IPS-18c (cell line): ENCODE data around the gene CACNA2D3.

Source experiments
- H3K4me3 ChIP-seq: 2 replicates; pipeline ENCODE4 v1.7.0; 2013; ENCODE audit warnings: low read depth, mild to moderate bottlenecking, low read length, moderate library complexity; ENCODE audit not compliant: insufficient read depth
- H3K9me3 ChIP-seq: one replicate; pipeline ENCODE4 v1.6.1; 2013; ENCODE audit warnings: mild to moderate bottlenecking, low read length, moderate library complexity; ENCODE audit not compliant: control insufficient read depth, insufficient read depth

The CACNA2D3 gene

DNA sequence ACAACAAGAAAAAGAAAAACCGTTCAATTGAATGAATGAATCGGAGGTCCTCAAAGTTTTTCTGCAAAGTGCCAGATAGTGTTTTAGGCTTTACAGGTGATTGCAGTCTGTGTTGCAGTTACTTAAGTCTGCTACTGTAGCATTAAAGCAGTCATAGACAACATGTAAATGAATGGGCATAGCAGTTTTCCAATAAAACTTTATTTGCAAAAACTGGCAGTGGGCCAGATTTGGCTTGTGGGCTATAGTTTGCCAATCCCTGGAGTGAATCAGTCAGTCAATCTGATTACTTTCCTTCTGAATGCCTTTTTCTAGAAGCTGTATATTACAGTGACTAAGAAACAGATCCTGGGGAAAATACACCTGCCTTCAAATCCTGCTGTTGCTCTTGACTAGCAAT is 562.9 kb downstream of the CACNA2D3 start:
- Histone ChIP-seq H3K4me3 (no peak overlapping the region), H3K9me3 (no peaks in the 10 kb centered on the region)

DNA sequence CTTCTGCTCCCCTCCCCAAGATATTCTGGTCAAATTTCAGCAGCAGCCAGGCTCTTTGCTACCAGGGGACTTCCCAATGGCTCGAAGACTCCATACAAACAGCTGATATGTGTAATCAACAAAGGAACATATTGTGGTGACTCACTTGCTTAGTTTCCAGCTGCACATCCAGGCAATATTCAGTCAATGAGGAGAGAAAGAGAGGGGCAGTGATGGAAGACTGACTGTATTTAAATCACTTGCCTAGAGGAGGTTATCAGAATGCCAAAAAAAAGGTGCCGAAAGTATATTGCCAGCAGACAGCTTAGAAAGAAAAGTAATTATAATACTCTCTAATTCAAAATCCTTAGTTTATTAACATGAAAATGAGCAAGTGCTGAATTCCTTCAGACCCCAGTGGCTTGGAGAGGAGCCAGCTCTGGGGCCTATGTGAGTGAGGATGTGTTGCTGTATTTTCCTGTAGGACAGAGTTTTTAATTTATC is 569.0 kb downstream of the CACNA2D3 start:
- Histone ChIP-seq H3K9me3 (no peaks in the 10 kb centered on the region), H3K4me3 (no peak overlapping the region)

DNA sequence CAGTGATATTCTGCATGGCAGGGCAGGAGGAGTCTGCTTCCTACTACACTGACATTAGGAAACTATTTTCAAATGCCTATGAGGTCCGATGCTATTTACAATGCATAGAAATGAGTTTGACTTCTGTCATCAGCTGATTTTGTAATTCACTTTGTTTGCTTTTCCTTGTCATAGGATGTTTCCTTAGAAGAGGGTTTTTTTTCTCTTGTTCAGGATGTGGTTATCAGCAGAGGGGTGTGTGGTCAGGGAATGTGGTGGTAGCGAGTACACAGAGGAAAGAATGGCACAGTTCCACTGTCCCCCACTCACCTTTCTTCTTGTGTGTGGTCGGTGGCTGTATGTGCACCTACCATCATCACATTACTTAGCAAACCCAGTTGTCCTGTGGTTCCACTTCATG is 574.0 kb downstream of the CACNA2D3 start:
- Histone ChIP-seq H3K4me3 (no peak overlapping the region), H3K9me3 (no peaks in the 10 kb centered on the region)

DNA sequence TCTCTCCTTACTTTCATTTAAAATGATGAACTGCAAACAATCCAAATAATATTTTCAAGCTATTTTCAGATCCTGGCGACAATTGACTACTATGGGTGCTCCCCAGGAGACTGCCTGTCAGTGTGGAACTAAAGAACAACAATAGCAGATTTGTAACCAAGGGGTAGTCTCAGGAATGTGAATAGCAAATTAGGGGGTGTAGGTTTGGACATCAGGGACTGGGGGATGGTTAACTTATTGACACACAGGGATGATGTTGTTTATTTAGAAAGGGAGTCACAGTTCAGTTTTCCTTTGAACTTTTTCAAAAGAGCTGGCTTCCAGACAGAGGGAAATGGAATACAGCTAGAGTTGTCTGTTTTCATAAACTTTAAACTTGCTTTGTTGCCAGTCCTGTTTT is 575.7 kb downstream of the CACNA2D3 start:
- Histone ChIP-seq H3K4me3 (no peak overlapping the region), H3K9me3 (no peaks in the 10 kb centered on the region)

GRCh38 chr3:54703923-54704322 is 581.6 kb downstream of the CACNA2D3 start:
- Histone ChIP-seq H3K4me3 (no peak overlapping the region), H3K9me3 (no peaks in the 10 kb centered on the region)

DNA sequence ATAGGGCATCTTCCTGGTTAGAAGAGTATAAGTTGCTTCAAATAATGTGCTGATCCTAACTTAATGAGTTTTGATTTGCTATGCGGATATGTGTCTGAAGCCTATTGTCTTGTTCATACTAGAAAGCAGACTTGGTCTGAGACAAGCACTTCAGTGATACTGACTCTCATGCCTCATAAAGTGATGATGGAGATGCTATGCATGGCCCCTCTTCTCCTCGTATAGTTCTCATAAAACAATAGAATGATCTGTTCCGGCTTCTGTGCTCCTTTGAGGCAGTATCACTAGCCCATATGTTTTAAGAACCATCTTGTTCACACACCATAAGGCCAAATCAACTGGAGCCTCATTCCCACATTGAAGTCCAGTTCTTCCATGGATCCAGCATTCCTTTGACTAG is 583.4 kb downstream of the CACNA2D3 start:
- H3K4me3 ChIP-seq, result no peak overlapping the region
- H3K9me3 ChIP-seq, result no peaks in the 10 kb centered on the region

DNA sequence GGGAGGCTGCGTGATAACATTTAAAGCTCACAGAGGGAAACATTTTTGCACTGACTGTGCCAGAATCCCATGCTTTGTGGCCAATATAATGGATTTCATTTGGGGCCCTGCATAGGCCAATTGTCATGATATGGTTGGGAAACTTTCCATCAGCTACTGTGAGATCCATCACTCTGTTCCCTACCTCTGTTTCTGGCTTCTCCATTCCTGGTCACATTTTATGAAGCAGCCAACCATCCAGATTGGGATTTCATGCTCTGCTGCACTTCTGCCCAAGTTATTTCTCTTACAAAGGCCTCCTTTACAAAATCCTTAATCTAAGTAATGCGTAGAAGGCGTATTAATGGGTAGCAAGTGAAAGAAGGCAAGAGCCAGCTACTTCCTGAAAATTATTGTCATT is 584.4 kb downstream of the CACNA2D3 start:
- Histone ChIP-seq H3K4me3 (no peak overlapping the region), H3K9me3 (no peaks in the 10 kb centered on the region)

GRCh38 chr3:54709785-54710184 is 587.4 kb downstream of the CACNA2D3 start:
- Histone ChIP-seq H3K9me3 (no peaks in the 10 kb centered on the region), H3K4me3 (no peak overlapping the region)

DNA sequence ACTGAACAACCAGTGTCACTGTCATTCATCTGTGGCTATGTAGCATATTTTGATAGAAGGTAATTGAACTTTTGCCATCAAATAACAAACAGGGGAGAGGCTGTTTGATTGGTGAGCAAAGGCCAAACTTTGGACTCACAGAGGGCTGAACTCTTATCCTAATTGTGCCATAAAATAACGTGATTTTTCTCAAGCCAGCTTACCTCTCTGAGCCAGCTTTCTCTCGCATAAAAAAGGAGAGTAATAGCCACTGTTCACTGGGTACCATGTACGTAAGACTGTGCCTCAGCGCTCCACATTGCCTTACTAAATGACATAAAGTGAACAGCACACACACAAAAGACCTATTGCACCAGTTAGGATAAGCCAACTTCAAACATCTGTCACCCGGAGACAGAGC is 588.6 kb downstream of the CACNA2D3 start:
- Histone ChIP-seq H3K4me3 (no peak overlapping the region), H3K9me3 (no peaks in the 10 kb centered on the region)

DNA sequence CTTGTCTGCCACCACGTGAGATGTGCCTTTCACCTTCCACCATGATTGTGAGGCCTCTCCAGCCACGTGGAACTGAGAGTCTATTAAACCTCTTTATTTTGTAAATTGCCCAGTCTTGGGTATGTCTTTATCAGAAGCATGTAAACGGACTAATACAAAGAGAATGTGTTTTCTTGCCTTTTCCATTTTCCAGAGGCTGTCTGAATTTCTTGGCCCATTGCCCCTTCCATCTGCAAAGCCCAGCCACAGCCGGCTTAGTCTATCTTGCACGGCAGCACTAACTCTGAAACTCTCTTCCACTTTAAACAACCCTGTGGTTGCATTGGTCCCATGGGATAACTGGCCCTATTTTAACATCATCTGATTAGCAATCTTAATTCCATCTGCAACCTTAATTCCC is 590.2 kb downstream of the CACNA2D3 start:
- H3K9me3 ChIP-seq, result no peaks in the 10 kb centered on the region
- no peak overlapping the region for H3K4me3 ChIP-seq

DNA sequence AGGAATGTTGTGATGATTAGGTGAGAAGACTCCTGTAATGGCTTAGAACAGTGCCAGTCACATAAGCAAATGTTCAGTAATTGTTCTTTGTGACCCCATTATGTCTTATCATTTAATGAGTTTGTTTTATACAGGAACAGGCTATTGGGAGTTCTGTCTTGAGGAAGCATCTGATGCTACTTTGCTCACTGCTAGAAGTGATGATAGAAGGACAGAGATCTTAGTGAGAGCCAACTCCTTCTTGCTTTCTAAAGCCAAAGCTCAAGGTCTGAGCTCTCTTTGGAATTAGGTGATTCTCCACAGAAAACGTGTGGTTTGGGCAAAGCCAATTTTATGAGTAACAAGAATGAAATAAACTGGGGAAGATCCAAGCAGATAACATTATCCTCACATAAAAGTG is 590.7 kb downstream of the CACNA2D3 start:
- H3K9me3 ChIP-seq, result no peaks in the 10 kb centered on the region
- H3K4me3 ChIP-seq, result no peak overlapping the region

DNA sequence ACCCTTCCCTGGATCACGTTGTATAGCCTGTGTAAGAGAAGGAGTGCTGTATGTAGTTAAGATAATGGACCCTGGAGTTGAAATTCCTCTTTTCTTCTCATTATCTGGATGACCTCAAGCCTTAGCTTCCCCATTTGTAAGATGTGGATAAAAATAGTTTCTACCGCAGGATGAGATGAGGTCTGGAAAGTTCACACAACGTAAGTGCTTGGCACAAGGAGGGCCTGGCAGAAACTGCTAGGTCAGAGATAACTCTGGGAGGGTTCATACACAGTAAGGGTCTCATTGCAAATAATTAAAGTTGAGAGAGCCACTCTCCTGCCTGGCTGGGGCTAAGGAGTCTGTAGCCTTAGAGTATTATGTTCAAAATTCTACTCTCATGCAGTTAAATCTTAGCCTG is 591.1 kb downstream of the CACNA2D3 start:
- Histone ChIP-seq H3K4me3 (no peak overlapping the region), H3K9me3 (no peaks in the 10 kb centered on the region)

DNA sequence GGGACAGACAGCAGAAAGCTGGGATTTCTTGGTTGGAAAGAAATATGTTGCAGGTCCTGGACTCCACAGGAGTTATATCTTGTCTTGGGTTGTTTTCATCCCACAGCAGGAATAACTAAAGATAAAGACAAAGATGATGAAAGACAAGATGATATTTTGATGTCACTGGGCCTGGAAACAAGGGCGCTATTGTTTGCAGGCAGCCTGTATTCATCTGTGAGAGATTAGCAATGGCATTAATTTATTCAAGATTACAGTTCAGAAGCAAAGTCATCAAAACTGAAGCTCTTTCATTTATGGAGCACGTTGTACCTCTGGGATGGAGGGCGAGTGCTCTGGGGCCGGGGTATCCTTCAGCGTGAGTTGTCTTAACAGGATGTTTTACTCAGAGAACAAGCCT is 591.7 kb downstream of the CACNA2D3 start:
- H3K4me3 ChIP-seq, result no peak overlapping the region
- H3K9me3 ChIP-seq, result no peaks in the 10 kb centered on the region

DNA sequence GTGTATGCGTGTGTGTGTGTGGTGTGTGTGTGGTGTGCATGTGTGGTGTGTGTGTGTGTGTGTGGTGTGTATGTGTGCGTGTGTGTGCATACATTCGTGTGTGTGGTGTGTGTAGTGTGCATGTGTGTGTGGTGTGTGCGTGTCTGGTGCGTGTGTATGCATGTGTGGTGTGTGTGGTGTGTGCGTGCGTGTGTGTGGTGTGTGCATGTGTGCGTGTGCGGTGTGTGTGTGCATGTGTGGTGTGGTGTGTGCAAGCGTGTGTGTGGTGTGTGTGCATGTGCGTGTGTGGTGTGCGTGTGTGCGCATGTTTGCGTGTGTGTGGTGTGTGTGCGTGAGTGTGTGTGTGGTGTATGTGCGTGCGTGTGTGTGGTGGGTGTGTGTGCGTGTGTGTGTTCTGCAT is 595.2 kb downstream of the CACNA2D3 start:
- Histone ChIP-seq H3K9me3 (no peaks in the 10 kb centered on the region), H3K4me3 (no peak overlapping the region)

- Histone ChIP-seq H3K9me3 (no peaks in the 10 kb centered on the region), H3K4me3 (no peak overlapping the region)
These were observed 597.6 kb downstream of the CACNA2D3 start for GRCh38 chr3:54719914-54720313.

- no peak overlapping the region for H3K4me3 ChIP-seq
- no peaks in the 10 kb centered on the region for H3K9me3 ChIP-seq
These were observed 598.3 kb downstream of the CACNA2D3 start for GRCh38 chr3:54720604-54721003.

DNA sequence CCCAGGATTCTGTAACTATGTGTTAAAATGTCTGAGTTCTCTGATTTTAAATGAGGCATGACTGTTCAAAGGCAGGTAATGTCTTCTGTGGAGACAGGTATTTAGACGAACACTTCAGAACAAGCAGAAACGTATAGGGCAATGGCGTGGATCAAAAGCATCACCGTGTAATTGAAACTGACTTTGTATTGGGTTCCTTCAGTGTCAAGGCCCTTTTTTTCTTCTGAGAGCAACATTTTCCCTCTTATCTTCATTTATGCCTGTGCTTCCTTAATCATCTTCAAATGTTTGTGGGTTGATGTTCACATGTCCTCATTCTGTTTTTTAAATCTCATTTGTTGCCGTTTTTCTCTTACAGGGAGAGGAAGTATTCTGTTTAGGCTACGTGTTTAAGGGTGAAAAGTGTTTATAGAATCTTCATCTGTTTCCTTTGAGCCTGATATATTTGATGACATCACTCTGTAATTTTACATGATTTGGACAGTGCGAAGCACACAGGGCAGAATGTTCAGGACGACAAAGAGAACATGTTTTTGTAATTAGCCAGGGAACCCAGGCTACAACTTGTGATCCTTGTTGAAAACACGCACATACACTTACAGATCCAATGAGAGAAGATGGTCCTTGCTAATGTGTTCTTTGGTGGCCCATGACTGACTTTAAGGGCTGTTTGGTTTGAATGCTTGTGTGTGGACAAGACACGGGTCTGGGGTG is 609.5 kb downstream of the CACNA2D3 start:
- Histone ChIP-seq H3K4me3 (no peak overlapping the region), H3K9me3 (peaks cover 2% of the 10 kb centered on the region)

DNA sequence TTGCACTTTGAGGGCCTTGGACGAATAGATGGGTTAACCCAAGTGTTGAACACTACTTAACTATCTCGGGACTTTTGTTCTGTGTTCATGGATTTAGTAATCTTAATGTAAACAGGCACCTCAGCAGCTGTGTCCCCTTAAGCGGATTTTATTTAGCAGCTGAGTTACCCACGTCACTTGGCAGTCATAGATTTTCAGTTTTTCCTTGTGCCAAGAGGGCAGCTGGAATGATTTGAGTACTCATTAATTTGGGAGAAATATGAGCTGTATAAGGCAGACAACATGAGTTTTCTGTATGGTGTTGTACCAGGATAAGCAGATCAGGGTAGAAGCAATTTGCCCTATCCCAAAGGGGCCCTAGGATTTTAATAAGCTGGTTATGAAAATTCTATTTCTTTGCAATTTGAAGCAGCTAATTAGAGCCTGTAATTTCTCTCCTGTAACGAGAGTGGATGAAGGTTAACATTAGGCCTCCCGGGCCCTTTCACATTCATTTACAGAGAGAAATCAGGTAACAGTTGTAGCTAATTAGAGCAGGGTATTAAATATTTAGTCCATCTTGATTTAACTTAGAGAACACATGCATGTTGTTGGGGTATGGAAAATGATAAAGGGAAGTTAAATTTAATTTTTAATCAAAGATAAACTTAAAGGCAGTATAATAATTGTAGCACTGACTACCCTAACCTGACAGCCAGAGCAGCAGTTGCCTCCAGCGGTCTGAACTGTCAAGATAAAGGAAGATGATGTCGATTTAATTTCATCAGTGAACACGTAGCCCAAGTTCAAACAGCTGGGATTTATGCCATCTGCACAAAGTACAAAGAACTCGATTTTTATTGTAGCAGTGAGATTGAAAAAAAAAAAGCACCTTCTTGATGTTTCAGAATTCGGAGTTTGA is 611.0 kb downstream of the CACNA2D3 start:
- Histone ChIP-seq H3K4me3 (no peak overlapping the region), H3K9me3 (peaks cover 3% of the 10 kb centered on the region)
